Transverse colon (tissue), 4 donors: ENCODE measurements around the gene NUP210.

Experiments
- CTCF ChIP-seq, 5 experiments: fragments of 200-600 bp in 3 of 5; fragments of 450-650 bp in 2 of 5; sonication (generic) in 3 of 5; IDR thresholded peaks; 1 replicate in 2 of 5; 2 replicates in 3 of 5; pipeline ENCODE4 v1.5.1; 2016 to 2017; ENCODE audit warnings: antibody characterized with exemption in 5 of 5, inconsistent platforms in 3 of 5, mild to moderate bottlenecking in 2 of 5, moderate library complexity in 1 of 5
- EP300 ChIP-seq: sonication (generic); formaldehyde crosslinking; IDR thresholded peaks from one replicate; pipeline ENCODE4 v1.6.1; 2017; ENCODE audit warnings: antibody characterized with exemption, low read depth
- POLR2A ChIP-seq: fragments of 450-650 bp; IDR thresholded peaks from one replicate; pipeline ENCODE4 v1.6.1; 2016; ENCODE audit warnings: antibody characterized with exemption, mild to moderate bottlenecking, moderate library complexity
- POLR2AphosphoS5 ChIP-seq, 3 donors: sonication (generic); formaldehyde crosslinking; IDR thresholded peaks; one replicate each; pipeline ENCODE4 v1.6.1; 2016; ENCODE audit warnings: antibody characterized with exemption in 3 of 3

- TF ChIP-seq CTCF (IDR thresholded peaks at IDR 0.05), result no peak
- no peak for TF ChIP-seq POLR2A
- TF ChIP-seq POLR2AphosphoS5 (IDR thresholded peaks at IDR 0.05), result no peak
- TF ChIP-seq EP300, result no peak
Observed at GRCh38 chr3:13420045-13420830, at the start of gene NUP210.
